ENCODE data around the gene PCBP3. TPM values are rescaled to one million over a fixed set of nuclear protein-coding genes. Genes with fewer than 3 reads are reported as not detected.
"Not testable (repeated sequence)": the region's sequence is repeated elsewhere in the genome, so short reads cannot be mapped to it uniquely, and the experiment has no call there.

The PCBP3 gene
- total RNA-seq, 1 experiment from 2014 or later = 1.4 TPM

DNA sequence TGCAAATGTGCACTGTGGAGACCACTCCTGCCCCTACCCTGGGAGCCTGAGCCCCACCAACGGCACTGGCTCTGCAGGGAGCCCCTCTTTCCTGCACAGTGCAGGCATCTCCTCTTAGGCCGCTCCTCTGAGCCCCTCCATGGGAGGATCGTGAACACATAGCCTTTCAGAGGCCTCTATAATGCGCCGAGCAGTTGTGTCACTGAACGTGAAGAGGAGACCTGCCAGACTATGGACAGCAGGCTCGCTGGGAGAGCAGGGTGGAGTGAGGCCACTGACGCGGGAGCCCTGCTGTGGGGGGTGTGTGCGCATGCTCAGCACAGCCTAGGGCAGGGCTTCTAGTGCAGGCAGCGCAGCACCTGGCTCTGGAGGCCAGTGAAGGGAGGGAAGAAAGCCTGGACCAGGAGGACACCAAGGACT, 186.7 kb downstream of the PCBP3 start:
- Mint-ChIP-seq H3K4me3 (ENCODE audit: low read depth, unreplicated experiment) (no peak overlapping the region), H3K4me1 (ENCODE audit: low read depth, unreplicated experiment) (no peaks in the 10 kb centered on the region), H3K9me3 (ENCODE audit: low read depth, unreplicated experiment) (no peaks in the 10 kb centered on the region), H3K27me3 (ENCODE audit: unreplicated experiment) (peaks cover 8% of the 10 kb centered on the region), H3K27ac (ENCODE audit: unreplicated experiment) (no peak overlapping the region), H3K36me3 (ENCODE audit: insufficient read depth, unreplicated experiment) (no peaks in the 10 kb centered on the region)
- TF ChIP-seq, protein P1, sequence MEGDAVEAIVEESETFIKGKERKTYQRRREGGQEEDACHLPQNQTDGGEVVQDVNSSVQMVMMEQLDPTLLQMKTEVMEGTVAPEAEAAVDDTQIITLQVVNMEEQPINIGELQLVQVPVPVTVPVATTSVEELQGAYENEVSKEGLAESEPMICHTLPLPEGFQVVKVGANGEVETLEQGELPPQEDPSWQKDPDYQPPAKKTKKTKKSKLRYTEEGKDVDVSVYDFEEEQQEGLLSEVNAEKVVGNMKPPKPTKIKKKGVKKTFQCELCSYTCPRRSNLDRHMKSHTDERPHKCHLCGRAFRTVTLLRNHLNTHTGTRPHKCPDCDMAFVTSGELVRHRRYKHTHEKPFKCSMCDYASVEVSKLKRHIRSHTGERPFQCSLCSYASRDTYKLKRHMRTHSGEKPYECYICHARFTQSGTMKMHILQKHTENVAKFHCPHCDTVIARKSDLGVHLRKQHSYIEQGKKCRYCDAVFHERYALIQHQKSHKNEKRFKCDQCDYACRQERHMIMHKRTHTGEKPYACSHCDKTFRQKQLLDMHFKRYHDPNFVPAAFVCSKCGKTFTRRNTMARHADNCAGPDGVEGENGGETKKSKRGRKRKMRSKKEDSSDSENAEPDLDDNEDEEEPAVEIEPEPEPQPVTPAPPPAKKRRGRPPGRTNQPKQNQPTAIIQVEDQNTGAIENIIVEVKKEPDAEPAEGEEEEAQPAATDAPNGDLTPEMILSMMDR (IDR thresholded peaks at IDR 0.05; ENCODE audit: unreplicated experiment) = no peak
- CTCF ChIA-PET = no interaction called here
- no peak for DNase-seq
- BruUV-seq (replicated peaks) = no TSS peak
- intact Hi-C loops (cut with micrococcal nuclease; ENCODE audit: unreplicated experiment) = no loop called here

DNA sequence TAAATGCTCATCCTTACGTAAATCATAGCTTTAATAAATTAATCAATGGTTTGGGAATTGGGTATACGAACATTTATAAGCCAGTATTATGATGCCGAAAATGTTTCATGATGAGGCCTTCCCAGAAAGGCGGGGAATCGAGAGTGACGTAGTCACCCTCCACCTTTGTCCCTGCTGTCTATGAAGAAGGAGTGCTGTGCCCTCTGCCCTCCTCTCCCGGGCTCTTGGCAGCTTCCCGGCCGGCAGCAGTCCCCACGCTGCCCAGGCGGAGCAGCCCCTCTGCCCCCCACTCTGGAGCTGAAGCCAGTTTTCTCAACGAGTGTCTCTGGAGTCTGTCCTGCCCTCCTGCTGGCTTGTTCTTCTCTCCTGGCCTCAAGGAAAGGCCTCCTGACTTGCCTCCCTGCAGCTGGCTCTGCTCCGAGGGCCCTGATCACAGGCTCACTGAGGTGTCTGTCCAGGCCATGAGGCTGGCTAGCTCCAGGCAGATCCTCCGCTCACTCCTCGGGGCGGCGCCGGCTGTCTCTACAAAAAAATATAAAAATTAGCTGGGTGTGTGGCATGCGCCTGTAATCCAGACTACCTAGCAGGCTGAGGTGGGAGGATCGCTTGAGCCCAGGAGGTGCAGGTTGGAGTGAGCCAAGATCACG, 187.3 kb downstream of the PCBP3 start:
- intact Hi-C loops (cut with micrococcal nuclease; ENCODE audit: unreplicated experiment) = no loop called here
- BruUV-seq (replicated peaks) = no TSS peak
- TF ChIP-seq, protein P1 (IDR thresholded peaks at IDR 0.05; ENCODE audit: unreplicated experiment) = no peak
- peaks cover 2% of the 10 kb centered on the region for H3K27me3 Mint-ChIP-seq (ENCODE audit: unreplicated experiment)
- CTCF ChIA-PET = no interaction called here
- no peaks in the 10 kb centered on the region for H3K9me3 Mint-ChIP-seq (ENCODE audit: low read depth, unreplicated experiment)
- DNase-seq = no peak
- H3K4me1 Mint-ChIP-seq (ENCODE audit: low read depth, unreplicated experiment) = no peaks in the 10 kb centered on the region
- H3K36me3 Mint-ChIP-seq (ENCODE audit: insufficient read depth, unreplicated experiment) = no peaks in the 10 kb centered on the region
- no peak overlapping the region for H3K27ac Mint-ChIP-seq (ENCODE audit: unreplicated experiment)
- no peak overlapping the region for H3K4me3 Mint-ChIP-seq (ENCODE audit: low read depth, unreplicated experiment)

DNA sequence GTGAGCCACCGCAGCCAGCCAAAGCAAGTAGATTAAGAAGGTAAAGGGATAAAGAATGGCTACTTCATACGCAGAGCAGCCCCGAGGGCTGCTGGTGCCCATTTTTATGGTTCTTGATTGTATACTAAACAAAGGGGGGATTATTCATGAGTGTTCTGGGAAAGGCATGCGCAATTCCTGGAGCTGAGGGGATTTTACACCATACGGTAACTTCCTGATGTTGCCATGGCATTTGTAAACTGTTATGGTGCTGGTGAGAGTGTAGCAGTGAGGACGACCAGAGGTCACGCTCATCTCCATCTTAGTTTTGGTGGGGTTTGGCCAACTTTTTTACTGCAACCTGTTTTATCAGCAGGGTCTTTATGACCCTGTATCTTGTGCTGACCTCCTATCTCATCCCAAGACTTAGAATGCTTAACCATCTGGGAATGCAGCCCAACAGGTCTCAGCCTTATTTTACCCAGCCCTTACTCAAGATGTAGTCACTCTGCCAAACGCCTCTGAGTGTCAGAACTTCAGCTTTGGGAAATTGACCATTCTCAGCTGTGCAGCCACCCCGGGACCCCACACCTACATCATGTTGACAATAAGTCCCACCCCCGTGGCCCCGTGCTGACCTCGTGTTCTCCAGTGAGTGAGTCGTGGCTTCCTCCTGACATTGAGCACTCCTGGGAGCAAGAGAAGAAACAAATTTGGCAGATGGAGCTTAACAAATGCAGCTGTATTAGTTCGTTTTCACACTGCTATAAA, 188.6 kb downstream of the PCBP3 start:
- DNase-seq = no peak
- Mint-ChIP-seq H3K27ac (ENCODE audit: unreplicated experiment) (no peak overlapping the region), H3K36me3 (ENCODE audit: insufficient read depth, unreplicated experiment) (no peaks in the 10 kb centered on the region), H3K4me1 (ENCODE audit: low read depth, unreplicated experiment) (no peaks in the 10 kb centered on the region), H3K9me3 (ENCODE audit: low read depth, unreplicated experiment) (no peaks in the 10 kb centered on the region), H3K27me3 (ENCODE audit: unreplicated experiment) (no peaks in the 10 kb centered on the region), H3K4me3 (ENCODE audit: low read depth, unreplicated experiment) (no peak overlapping the region)
- CTCF ChIA-PET = no interaction called here
- TF ChIP-seq, protein P1 (IDR thresholded peaks at IDR 0.05; ENCODE audit: unreplicated experiment) = no peak
- intact Hi-C loops (cut with micrococcal nuclease; ENCODE audit: unreplicated experiment) = no loop called here
- no TSS peak for BruUV-seq (replicated peaks)

DNA sequence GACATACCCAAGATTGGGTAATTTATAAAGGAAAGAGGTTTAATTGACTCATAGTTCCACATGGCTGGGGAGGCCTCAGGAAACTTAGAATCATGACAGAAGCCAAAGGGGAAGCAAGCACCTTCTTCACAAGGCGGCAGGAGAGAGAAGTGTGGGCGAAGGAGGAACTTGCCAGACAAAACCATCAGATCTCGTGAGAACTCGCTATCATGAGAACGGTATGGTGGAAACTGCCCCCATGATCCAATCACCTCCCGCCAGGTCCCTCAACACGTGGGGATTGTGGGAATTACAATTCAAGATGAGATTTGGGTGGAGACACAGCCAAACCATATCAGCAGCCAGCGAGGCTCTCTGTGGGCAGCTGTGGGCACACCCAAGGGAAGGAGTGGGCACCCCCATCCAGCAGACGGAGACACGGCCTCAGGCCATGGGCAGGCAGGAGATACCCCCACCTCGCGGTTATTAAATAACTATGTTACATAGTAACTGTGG, 189.3 kb downstream of the PCBP3 start:
- BruUV-seq (replicated peaks); H3K4me1 Mint-ChIP-seq (ENCODE audit: low read depth, unreplicated experiment); H3K36me3 Mint-ChIP-seq (ENCODE audit: insufficient read depth, unreplicated experiment); H3K9me3 Mint-ChIP-seq (ENCODE audit: low read depth, unreplicated experiment); intact Hi-C loops (cut with micrococcal nuclease; ENCODE audit: unreplicated experiment); CTCF ChIA-PET; H3K4me3 Mint-ChIP-seq (ENCODE audit: low read depth, unreplicated experiment); H3K27me3 Mint-ChIP-seq (ENCODE audit: unreplicated experiment); DNase-seq; H3K27ac Mint-ChIP-seq (ENCODE audit: unreplicated experiment): not testable (repeated sequence)

DNA sequence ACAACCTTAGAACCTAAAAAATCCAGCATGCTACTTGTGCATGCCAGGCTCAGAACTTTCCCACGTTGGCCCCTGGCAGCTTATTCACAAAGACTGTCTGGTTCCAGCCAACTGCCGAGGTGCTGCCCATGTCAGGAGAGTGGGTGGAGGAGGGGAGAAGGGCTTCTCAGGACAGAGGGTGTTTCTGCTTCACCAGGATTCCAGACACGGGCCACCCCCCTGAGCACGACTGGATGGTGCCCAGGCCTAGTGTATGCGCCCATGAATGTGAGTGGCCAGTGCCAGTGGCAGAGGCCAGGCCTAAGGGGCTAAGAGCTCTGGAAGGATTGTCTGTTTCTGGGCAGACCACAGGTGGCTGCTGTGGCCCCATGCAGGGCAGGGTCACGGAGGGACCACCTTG, 189.9 kb downstream of the PCBP3 start:
- Mint-ChIP-seq H3K4me3 (ENCODE audit: low read depth, unreplicated experiment) (no peak overlapping the region), H3K4me1 (ENCODE audit: low read depth, unreplicated experiment) (no peaks in the 10 kb centered on the region), H3K27ac (ENCODE audit: unreplicated experiment) (no peak overlapping the region), H3K27me3 (ENCODE audit: unreplicated experiment) (no peaks in the 10 kb centered on the region), H3K9me3 (ENCODE audit: low read depth, unreplicated experiment) (no peaks in the 10 kb centered on the region), H3K36me3 (ENCODE audit: insufficient read depth, unreplicated experiment) (no peaks in the 10 kb centered on the region)
- BruUV-seq (replicated peaks) = no TSS peak
- intact Hi-C loops (cut with micrococcal nuclease; ENCODE audit: unreplicated experiment) = no loop called here
- TF ChIP-seq, protein P1 (IDR thresholded peaks at IDR 0.05; ENCODE audit: unreplicated experiment) = no peak
- CTCF ChIA-PET = no interaction called here
- DNase-seq = no peak
